Neural progenitor cell (in vitro differentiated cells): Measurements from ENCODE around the gene GLP2R. TPM values are rescaled to one million over a fixed set of nuclear protein-coding genes. Genes with fewer than 3 reads are reported as not detected.

ENCODE experiments used
- DNase-seq: peaks from one replicate; pipeline ENCODE4 v3.0.0-alpha.2; 2016; ENCODE audit warnings: low spot score
- H2AFZ ChIP-seq: fragments of 200-600 bp; sonication (generic); replicated peaks from 2 replicates; pipeline ENCODE4 v1.6.1; 2016; ENCODE audit warnings: antibody characterized with exemption
- H3F3A ChIP-seq: fragments of 200-600 bp; sonication (generic); 2 replicates; pipeline ENCODE4 v1.6.1; 2016; ENCODE audit warnings: antibody characterized with exemption, low read depth
- H3K27ac ChIP-seq: fragments of 200-600 bp; sonication (generic); 2 replicates; pipeline ENCODE4 v1.5.1; 2016; ENCODE audit warnings: mild to moderate bottlenecking
- H3K27me3 ChIP-seq: fragments of 200-600 bp; sonication (generic); 2 replicates; pipeline ENCODE4 v1.6.1; 2016; ENCODE audit warnings: mild to moderate bottlenecking, moderate library complexity
- H3K36me3 ChIP-seq: fragments of 200-600 bp; sonication (generic); 2 replicates; pipeline ENCODE4 v1.5.1; 2016
- H3K4me1 ChIP-seq: fragments of 200-600 bp; sonication (generic); 2 replicates; pipeline ENCODE4 v1.6.1; 2016; ENCODE audit warnings: mixed run types
- H3K4me2 ChIP-seq: fragments of 200-600 bp; sonication (generic); 2 replicates; pipeline ENCODE4 v1.6.1; 2016
- H3K4me3 ChIP-seq: fragments of 200-600 bp; sonication (generic); 2 replicates; pipeline ENCODE4 v1.5.1; 2016
- H3K79me2 ChIP-seq: fragments of 200-600 bp; sonication (generic); 2 replicates; pipeline ENCODE4 v1.6.1; 2016; ENCODE audit warnings: low read depth
- H3K9ac ChIP-seq: fragments of 200-600 bp; sonication (generic); 2 replicates; pipeline ENCODE4 v1.6.1; 2016
- H3K9me3 ChIP-seq: fragments of 200-600 bp; sonication (generic); 2 replicates; pipeline ENCODE4 v1.5.1; 2016; ENCODE audit warnings: low read depth
- H4K20me1 ChIP-seq: fragments of 200-600 bp; sonication (generic); 2 replicates; pipeline ENCODE4 v1.6.1; 2016; ENCODE audit warnings: low read depth
- H3K27ac Mint-ChIP-seq: 3 replicates; pipeline ENCODE4 v1.8.0; 2021; ENCODE audit warnings: mixed read lengths
- H3K27me3 Mint-ChIP-seq: 2 replicates; pipeline ENCODE4 v1.8.0; 2022; ENCODE audit warnings: low read depth, mild to moderate bottlenecking, inconsistent platforms, moderate library complexity, mixed read lengths; ENCODE audit not compliant: insufficient read depth
- H3K36me3 Mint-ChIP-seq: 3 replicates; pipeline ENCODE4 v1.8.0; 2021; ENCODE audit warnings: mixed read lengths
- H3K4me1 Mint-ChIP-seq: 3 replicates; pipeline ENCODE4 v1.8.0; 2021; ENCODE audit warnings: mixed read lengths
- H3K4me3 Mint-ChIP-seq: 3 replicates; pipeline ENCODE4 v1.8.0; 2021; ENCODE audit warnings: mild to moderate bottlenecking, moderate library complexity, mixed read lengths
- H3K9me3 Mint-ChIP-seq: 3 replicates; pipeline ENCODE4 v1.8.0; 2020; ENCODE audit warnings: mixed read lengths
- EZH2 ChIP-seq: fragments of 200-600 bp; sonication (generic); IDR thresholded peaks from 2 replicates; pipeline ENCODE4 v1.6.1; 2017; ENCODE audit warnings: antibody characterized with exemption, mild to moderate bottlenecking, moderate library complexity
- EZH2phosphoT487 ChIP-seq: fragments of 200-600 bp; sonication (generic); IDR thresholded peaks from 2 replicates; pipeline ENCODE4 v1.6.1; 2017; ENCODE audit warnings: antibody characterized with exemption
- total RNA-seq: library from RNA; depleted of rRNA; stranded (reverse); fragments of >200 nt; gene quantifications from 2 replicates; pipeline ENCODE4 v1.2.3, GENCODE V29; 2015; ENCODE audit warnings: low replicate concordance
- TF ChIP-seq, protein P1 (sequence below): fragments of 200-600 bp; sonication (generic); IDR thresholded peaks from 2 replicates; pipeline ENCODE4 v1.5.1; 2017; ENCODE audit warnings: antibody characterized with exemption, mild to moderate bottlenecking

Gene GLP2R
- total RNA-seq, 1 donor from 2014 or later = not detected

- TF ChIP-seq EZH2 = no peak
- no peak for TF ChIP-seq EZH2phosphoT487
- TF ChIP-seq, protein P1, sequence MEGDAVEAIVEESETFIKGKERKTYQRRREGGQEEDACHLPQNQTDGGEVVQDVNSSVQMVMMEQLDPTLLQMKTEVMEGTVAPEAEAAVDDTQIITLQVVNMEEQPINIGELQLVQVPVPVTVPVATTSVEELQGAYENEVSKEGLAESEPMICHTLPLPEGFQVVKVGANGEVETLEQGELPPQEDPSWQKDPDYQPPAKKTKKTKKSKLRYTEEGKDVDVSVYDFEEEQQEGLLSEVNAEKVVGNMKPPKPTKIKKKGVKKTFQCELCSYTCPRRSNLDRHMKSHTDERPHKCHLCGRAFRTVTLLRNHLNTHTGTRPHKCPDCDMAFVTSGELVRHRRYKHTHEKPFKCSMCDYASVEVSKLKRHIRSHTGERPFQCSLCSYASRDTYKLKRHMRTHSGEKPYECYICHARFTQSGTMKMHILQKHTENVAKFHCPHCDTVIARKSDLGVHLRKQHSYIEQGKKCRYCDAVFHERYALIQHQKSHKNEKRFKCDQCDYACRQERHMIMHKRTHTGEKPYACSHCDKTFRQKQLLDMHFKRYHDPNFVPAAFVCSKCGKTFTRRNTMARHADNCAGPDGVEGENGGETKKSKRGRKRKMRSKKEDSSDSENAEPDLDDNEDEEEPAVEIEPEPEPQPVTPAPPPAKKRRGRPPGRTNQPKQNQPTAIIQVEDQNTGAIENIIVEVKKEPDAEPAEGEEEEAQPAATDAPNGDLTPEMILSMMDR = no peak
Measured at GRCh38 chr17:9878786-9879525, 53.2 kb downstream of the GLP2R start.

DNA sequence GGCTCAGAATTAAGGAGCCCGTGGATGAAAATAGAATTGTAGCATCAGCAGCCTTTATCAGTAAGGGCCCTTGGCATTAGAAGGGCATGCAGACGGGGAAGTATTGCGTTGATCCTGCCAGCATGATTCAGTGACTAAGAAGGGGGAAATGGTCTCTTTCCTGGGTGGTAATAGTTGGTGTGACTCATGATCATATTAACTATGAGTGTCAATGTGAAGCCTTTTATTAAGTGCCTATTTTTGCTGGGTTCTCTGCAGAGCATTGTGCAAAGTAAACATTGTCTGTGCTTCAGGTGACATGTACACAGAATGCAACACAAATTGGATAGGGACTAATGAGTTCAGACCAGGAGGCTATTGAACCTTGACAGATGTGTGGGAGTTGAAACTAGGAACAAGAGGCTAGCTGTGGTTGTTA is 54.9 kb downstream of the GLP2R start:
- Histone ChIP-seq H3K27me3 (no peaks in the 10 kb centered on the region), H2AFZ (no peak overlapping the region), H3K9ac (no peak overlapping the region), H3K4me3 (no peak overlapping the region), H3K79me2 (no peaks in the 10 kb centered on the region), H3K4me2 (no peak overlapping the region), H3F3A (no peaks in the 10 kb centered on the region), H3K4me1 (peaks cover 4% of the 10 kb centered on the region), H3K36me3 (no peaks in the 10 kb centered on the region), H4K20me1 (no peaks in the 10 kb centered on the region), H3K27ac (no peak overlapping the region), H3K9me3 (peaks cover 9% of the 10 kb centered on the region)
- Mint-ChIP-seq H3K27me3 (peaks cover 2% of the 10 kb centered on the region), H3K27ac (no peak overlapping the region), H3K36me3 (no peaks in the 10 kb centered on the region), H3K9me3 (peaks cover 31% of the 10 kb centered on the region), H3K4me3 (no peak overlapping the region), H3K4me1 (peaks cover 3% of the 10 kb centered on the region)
- TF ChIP-seq EZH2phosphoT487 (no peak), EZH2 (no peak)
- TF ChIP-seq, protein P1 = no peak
- DNase-seq = no peak

More at GRCh38 chr17:9878786-9879525, 53.2 kb downstream of the GLP2R start:
- Histone ChIP-seq H3F3A (no peaks in the 10 kb centered on the region), H3K4me1 (peaks cover 13% of the 10 kb centered on the region), H3K4me2 (no peak overlapping the region), H3K27ac (no peak overlapping the region), H3K36me3 (no peaks in the 10 kb centered on the region), H3K27me3 (no peaks in the 10 kb centered on the region), H2AFZ (no peak overlapping the region), H4K20me1 (no peaks in the 10 kb centered on the region), H3K9ac (no peak overlapping the region), H3K9me3 (peaks cover 9% of the 10 kb centered on the region), H3K4me3 (no peak overlapping the region), H3K79me2 (no peaks in the 10 kb centered on the region)
- Mint-ChIP-seq H3K4me3 (no peak overlapping the region), H3K9me3 (peaks cover 30% of the 10 kb centered on the region), H3K36me3 (no peaks in the 10 kb centered on the region), H3K27me3 (no peaks in the 10 kb centered on the region), H3K4me1 (peaks cover 9% of the 10 kb centered on the region), H3K27ac (no peak overlapping the region)
- DNase-seq = no peak

DNA sequence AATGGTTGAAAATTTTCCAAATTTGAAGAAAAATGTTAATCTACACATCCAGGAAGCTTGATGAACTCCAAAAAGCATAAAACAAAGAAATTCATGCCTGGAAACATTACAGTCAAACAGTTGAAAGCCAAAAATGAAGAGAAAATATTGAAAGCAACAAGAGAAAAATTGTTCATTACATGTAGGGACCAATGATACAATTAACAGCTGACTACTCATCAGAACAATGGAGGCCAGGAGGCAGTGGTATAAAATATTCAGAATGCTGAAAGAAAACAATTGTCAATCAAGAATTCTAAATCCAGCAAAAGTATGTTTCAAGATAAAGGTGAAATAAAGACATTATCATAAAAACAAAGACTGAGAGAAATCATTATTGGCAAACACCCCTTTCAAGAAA is 57.7 kb downstream of the GLP2R start:
- peaks cover 9% of the 10 kb centered on the region for H3K9me3 ChIP-seq
- H3K27ac Mint-ChIP-seq = no peak overlapping the region

More for the DNA sequence above, 57.7 kb downstream of the GLP2R start:
- H3K4me1 Mint-ChIP-seq = no peaks in the 10 kb centered on the region
- Histone ChIP-seq H3K4me2 (no peak overlapping the region), H3K27me3 (no peaks in the 10 kb centered on the region), H2AFZ (no peak overlapping the region), H3F3A (no peaks in the 10 kb centered on the region), H3K36me3 (no peaks in the 10 kb centered on the region), H3K27ac (no peak overlapping the region), H3K4me3 (no peak overlapping the region), H3K9ac (no peak overlapping the region), H4K20me1 (no peaks in the 10 kb centered on the region), H3K4me1 (no peaks in the 10 kb centered on the region), H3K79me2 (no peaks in the 10 kb centered on the region)
- peaks cover 2% of the 10 kb centered on the region for H3K27me3 Mint-ChIP-seq
- no peak for DNase-seq
- H3K36me3 Mint-ChIP-seq = no peaks in the 10 kb centered on the region
- H3K4me3 Mint-ChIP-seq = no peak overlapping the region
- peaks cover 28% of the 10 kb centered on the region for H3K9me3 Mint-ChIP-seq
- no peak for TF ChIP-seq EZH2
